Neural cell (in vitro differentiated cells): Measurements from ENCODE around the gene GPR63. TPM values are rescaled to one million over a fixed set of nuclear protein-coding genes. Genes with fewer than 3 reads are reported as not detected.

Source experiments
- H2AFZ ChIP-seq: fragments of 200-600, 300-800 bp; sonication (generic), shearing (Covaris generic); 2 replicates; pipeline ENCODE4 v1.6.0; 2014; ENCODE audit warnings: low read depth, mild to moderate bottlenecking, antibody characterized with exemption, low read length, moderate library complexity
- H3F3A ChIP-seq: fragments of 200-600 bp; shearing (Covaris generic); 2 replicates; pipeline ENCODE4 v1.6.1; 2016; ENCODE audit warnings: mild to moderate bottlenecking, moderate library complexity, mixed read lengths, antibody characterized with exemption, low read length; ENCODE audit not compliant: insufficient read depth, poor library complexity, severe bottlenecking
- H3K27ac ChIP-seq: fragments of 200-600, 300-800 bp; sonication (generic), shearing (Covaris generic); 2 replicates; pipeline ENCODE4 v1.5.1; 2014; ENCODE audit warnings: mild to moderate bottlenecking, low read length, moderate library complexity
- H3K27me3 ChIP-seq: fragments of 300-800, 200-600 bp; sonication (generic), shearing (Covaris generic); 2 replicates; pipeline ENCODE4 v1.6.0; 2014; ENCODE audit warnings: mild to moderate bottlenecking, low read depth, low read length, moderate library complexity; ENCODE audit not compliant: insufficient read depth
- H3K36me3 ChIP-seq: fragments of 300-800, 200-600 bp; sonication (generic), shearing (Covaris generic); 2 replicates; pipeline ENCODE4 v1.5.1; 2014; ENCODE audit warnings: mild to moderate bottlenecking, antibody characterized with exemption, low read length, moderate library complexity; ENCODE audit not compliant: insufficient read depth
- H3K4me2 ChIP-seq: fragments of 300-800, 200-600 bp; sonication (generic), shearing (Covaris generic); 2 replicates; pipeline ENCODE4 v1.6.0; 2014; ENCODE audit warnings: mild to moderate bottlenecking, low read length
- H3K4me3 ChIP-seq: fragments of 300-800, 200-600 bp; sonication (generic), shearing (Covaris generic); 2 replicates; pipeline ENCODE4 v1.5.1; 2014; ENCODE audit warnings: mild to moderate bottlenecking, low read length, moderate library complexity
- H3K79me2 ChIP-seq: fragments of 200-600 bp; shearing (Covaris generic); replicated peaks from 2 replicates; pipeline ENCODE4 v1.6.0; 2014; ENCODE audit warnings: mild to moderate bottlenecking, low read length, moderate library complexity; ENCODE audit not compliant: insufficient read depth
- H3K9ac ChIP-seq: fragments of 300-800, 200-600 bp; sonication (generic), shearing (Covaris generic); 2 replicates; pipeline ENCODE4 v1.6.1; 2016; ENCODE audit warnings: mild to moderate bottlenecking, low read length, mixed read lengths
- H3K9me2 ChIP-seq: fragments of 200-600 bp; shearing (Covaris generic); 2 replicates; pipeline ENCODE4 v1.6.1; 2016; ENCODE audit warnings: mild to moderate bottlenecking, low read length, mixed read lengths; ENCODE audit not compliant: insufficient read depth
- H3K9me3 ChIP-seq: fragments of 200-600, 300-800 bp; sonication (generic), shearing (Covaris generic); 2 replicates; pipeline ENCODE4 v1.6.1; 2016; ENCODE audit warnings: mild to moderate bottlenecking, mixed run types, low read length, moderate library complexity, mixed read lengths
- H4K20me1 ChIP-seq: fragments of 200-600 bp; shearing (Covaris generic); 2 replicates; pipeline ENCODE4 v1.6.1; 2016; ENCODE audit warnings: mild to moderate bottlenecking, mixed run types; ENCODE audit not compliant: insufficient read depth
- EP300 ChIP-seq: fragments of 450-650 bp; conservative IDR thresholded peaks from 2 replicates; pipeline ENCODE4 v1.6.1; 2014; ENCODE audit warnings: antibody characterized with exemption, mild to moderate bottlenecking, moderate library complexity; ENCODE audit not compliant: poor library complexity, severe bottlenecking
- EZH2 ChIP-seq: fragments of 200-600, 300-800 bp; shearing (Covaris generic), sonication (generic); IDR thresholded peaks from 2 replicates; pipeline ENCODE4 v1.6.1; 2014; ENCODE audit warnings: antibody characterized with exemption, low read length, borderline replicate concordance, mild to moderate bottlenecking; ENCODE audit not compliant: insufficient read depth, poor library complexity, severe bottlenecking
- MXI1 ChIP-seq: fragments of 450-650 bp; conservative IDR thresholded peaks from 2 replicates; pipeline ENCODE4 v1.6.1; 2014; ENCODE audit warnings: antibody characterized with exemption, mild to moderate bottlenecking; ENCODE audit not compliant: poor library complexity, severe bottlenecking
- POLR2AphosphoS5 ChIP-seq: IDR thresholded peaks from 2 replicates; pipeline ENCODE4 v1.6.1; 2012
- RAD21 ChIP-seq: fragments of 450-650 bp; conservative IDR thresholded peaks from 2 replicates; pipeline ENCODE4 v1.6.1; 2014; ENCODE audit warnings: antibody characterized with exemption, mild to moderate bottlenecking, moderate library complexity
- SMC3 ChIP-seq: fragments of 450-650 bp; conservative IDR thresholded peaks from 2 replicates; pipeline ENCODE4 v1.6.1; 2014; ENCODE audit warnings: antibody characterized with exemption, mild to moderate bottlenecking, moderate library complexity; ENCODE audit not compliant: poor library complexity
- TAF1 ChIP-seq: IDR thresholded peaks from 2 replicates; pipeline ENCODE4 v1.6.1; 2012; ENCODE audit warnings: low read depth
- polyA plus RNA-seq: library from polyadenylated mRNA; depleted of rRNA; stranded (reverse); fragments of >200 nt; gene quantifications from 2 replicates; pipeline ENCODE4 v1.2.3, GENCODE V29; 2014
- TF ChIP-seq, protein P1 (sequence below): IDR thresholded peaks from 2 replicates; pipeline ENCODE4 v1.6.1; 2012; ENCODE audit warnings: borderline replicate concordance
- TF ChIP-seq, protein P2 (sequence below): fragments of 450-650 bp; IDR thresholded peaks from 2 replicates; pipeline ENCODE4 v1.5.1; 2014; ENCODE audit warnings: antibody characterized with exemption, mild to moderate bottlenecking, moderate library complexity; ENCODE audit not compliant: poor library complexity, severe bottlenecking

Gene GPR63
- polyA plus RNA-seq, 1 donor from 2014 or later = 1.6 TPM

DNA sequence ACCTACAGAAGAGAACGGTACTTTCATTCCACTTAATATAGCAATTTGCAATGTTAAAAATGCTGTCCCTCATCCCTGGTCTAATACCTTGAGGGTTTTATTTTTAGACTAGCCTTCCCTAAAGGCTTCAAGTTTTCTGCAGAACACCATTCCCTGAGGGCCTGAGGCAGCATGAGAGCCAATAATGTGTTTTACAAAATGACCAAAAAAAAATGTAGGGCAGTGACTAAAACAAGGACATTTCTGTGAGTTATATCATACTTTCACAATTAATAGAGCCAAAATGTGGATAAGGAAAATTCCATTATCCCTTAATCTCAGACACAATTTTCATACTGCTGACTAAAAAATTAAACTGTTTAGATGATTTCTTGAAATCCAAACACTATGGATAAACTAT lies 22.7 kb downstream of the GPR63 start:
- Histone ChIP-seq H4K20me1 (no peaks in the 10 kb centered on the region), H3K27ac (no peak overlapping the region), H3K4me3 (no peak overlapping the region), H3F3A (no peaks in the 10 kb centered on the region), H3K79me2 (no peaks in the 10 kb centered on the region), H2AFZ (no peak overlapping the region), H3K9me2 (no peaks in the 10 kb centered on the region), H3K36me3 (no peaks in the 10 kb centered on the region), H3K9me3 (no peaks in the 10 kb centered on the region), H3K9ac (no peak overlapping the region), H3K4me2 (no peak overlapping the region), H3K27me3 (no peaks in the 10 kb centered on the region)
- TF ChIP-seq SMC3 (no peak), TAF1 (no peak), RAD21 (no peak), EZH2 (no peak), POLR2AphosphoS5 (no peak), EP300 (no peak), MXI1 (no peak)
- TF ChIP-seq, protein P1, sequence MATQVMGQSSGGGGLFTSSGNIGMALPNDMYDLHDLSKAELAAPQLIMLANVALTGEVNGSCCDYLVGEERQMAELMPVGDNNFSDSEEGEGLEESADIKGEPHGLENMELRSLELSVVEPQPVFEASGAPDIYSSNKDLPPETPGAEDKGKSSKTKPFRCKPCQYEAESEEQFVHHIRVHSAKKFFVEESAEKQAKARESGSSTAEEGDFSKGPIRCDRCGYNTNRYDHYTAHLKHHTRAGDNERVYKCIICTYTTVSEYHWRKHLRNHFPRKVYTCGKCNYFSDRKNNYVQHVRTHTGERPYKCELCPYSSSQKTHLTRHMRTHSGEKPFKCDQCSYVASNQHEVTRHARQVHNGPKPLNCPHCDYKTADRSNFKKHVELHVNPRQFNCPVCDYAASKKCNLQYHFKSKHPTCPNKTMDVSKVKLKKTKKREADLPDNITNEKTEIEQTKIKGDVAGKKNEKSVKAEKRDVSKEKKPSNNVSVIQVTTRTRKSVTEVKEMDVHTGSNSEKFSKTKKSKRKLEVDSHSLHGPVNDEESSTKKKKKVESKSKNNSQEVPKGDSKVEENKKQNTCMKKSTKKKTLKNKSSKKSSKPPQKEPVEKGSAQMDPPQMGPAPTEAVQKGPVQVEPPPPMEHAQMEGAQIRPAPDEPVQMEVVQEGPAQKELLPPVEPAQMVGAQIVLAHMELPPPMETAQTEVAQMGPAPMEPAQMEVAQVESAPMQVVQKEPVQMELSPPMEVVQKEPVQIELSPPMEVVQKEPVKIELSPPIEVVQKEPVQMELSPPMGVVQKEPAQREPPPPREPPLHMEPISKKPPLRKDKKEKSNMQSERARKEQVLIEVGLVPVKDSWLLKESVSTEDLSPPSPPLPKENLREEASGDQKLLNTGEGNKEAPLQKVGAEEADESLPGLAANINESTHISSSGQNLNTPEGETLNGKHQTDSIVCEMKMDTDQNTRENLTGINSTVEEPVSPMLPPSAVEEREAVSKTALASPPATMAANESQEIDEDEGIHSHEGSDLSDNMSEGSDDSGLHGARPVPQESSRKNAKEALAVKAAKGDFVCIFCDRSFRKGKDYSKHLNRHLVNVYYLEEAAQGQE = no peak
- TF ChIP-seq, protein P2, sequence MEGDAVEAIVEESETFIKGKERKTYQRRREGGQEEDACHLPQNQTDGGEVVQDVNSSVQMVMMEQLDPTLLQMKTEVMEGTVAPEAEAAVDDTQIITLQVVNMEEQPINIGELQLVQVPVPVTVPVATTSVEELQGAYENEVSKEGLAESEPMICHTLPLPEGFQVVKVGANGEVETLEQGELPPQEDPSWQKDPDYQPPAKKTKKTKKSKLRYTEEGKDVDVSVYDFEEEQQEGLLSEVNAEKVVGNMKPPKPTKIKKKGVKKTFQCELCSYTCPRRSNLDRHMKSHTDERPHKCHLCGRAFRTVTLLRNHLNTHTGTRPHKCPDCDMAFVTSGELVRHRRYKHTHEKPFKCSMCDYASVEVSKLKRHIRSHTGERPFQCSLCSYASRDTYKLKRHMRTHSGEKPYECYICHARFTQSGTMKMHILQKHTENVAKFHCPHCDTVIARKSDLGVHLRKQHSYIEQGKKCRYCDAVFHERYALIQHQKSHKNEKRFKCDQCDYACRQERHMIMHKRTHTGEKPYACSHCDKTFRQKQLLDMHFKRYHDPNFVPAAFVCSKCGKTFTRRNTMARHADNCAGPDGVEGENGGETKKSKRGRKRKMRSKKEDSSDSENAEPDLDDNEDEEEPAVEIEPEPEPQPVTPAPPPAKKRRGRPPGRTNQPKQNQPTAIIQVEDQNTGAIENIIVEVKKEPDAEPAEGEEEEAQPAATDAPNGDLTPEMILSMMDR = no peak

DNA sequence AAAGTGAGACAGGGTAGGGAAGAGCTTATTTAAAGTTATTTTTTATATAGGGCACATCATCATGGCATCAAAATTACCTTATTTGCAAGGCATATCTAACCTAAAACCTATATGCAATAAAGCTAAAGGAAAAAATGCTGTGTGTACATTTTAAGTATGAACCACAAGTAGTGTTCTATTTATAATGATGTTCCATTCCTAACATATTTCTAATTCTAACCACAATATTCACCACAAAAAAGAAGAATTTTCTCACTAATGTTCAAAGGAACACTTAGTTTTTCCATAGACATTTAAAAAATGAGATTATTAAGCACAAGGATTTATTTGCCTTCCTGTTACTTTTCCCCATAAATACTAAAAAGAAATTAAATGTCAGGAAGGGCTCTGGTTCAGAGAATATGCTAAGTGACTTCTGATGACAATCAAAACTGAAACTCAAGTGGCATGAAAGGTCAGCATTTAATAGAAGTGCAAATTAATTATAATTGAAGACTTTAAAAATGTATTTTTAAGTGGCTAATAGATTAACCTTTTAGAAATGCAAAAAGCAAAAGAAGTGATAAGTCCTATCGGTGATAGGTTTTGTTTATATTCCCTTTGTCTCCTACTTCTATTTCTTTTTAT lies 25.1 kb downstream of the GPR63 start:
- Histone ChIP-seq H2AFZ (no peak overlapping the region), H3K4me3 (no peak overlapping the region), H3K9me3 (no peaks in the 10 kb centered on the region), H3F3A (no peaks in the 10 kb centered on the region), H3K9ac (no peak overlapping the region), H3K36me3 (no peaks in the 10 kb centered on the region), H3K27me3 (no peaks in the 10 kb centered on the region), H3K4me2 (no peak overlapping the region), H4K20me1 (no peaks in the 10 kb centered on the region), H3K79me2 (no peaks in the 10 kb centered on the region), H3K27ac (no peak overlapping the region), H3K9me2 (no peaks in the 10 kb centered on the region)
- TF ChIP-seq SMC3 (no peak), POLR2AphosphoS5 (no peak)
- TF ChIP-seq, protein P1 = no peak
- TF ChIP-seq, protein P2 = no peak
